ENCODE measurements around the gene MGARP.
A peak's percentile ranks its signal among the peaks of the same experiment; 100 is the strongest.
"Not testable (repeated sequence)": the region's sequence is repeated elsewhere in the genome, so short reads cannot be mapped to it uniquely, and the experiment has no call there.

The MGARP gene

GRCh38 chr4:139315221-139315675 lies 35.2 kb upstream of the MGARP start:
- no peak for TF ChIP-seq CTCF (IDR thresholded peaks at IDR 0.05; ENCODE audit: extremely low read depth, missing control alignments)
- DNase-seq (ENCODE audit: low spot score) = no peak

GRCh38 chr4:139314047-139314800 lies 34.2 kb upstream of the MGARP start:
- DNase-seq (ENCODE audit: low spot score) = no peak
- TF ChIP-seq CTCF (IDR thresholded peaks at IDR 0.05; ENCODE audit: extremely low read depth, missing control alignments) = no peak

- DNase-seq (ENCODE audit: low spot score) = not testable (repeated sequence)
Measured at GRCh38 chr4:139313414-139313813, 33.4 kb upstream of the MGARP start.

- TF ChIP-seq CTCF (IDR thresholded peaks at IDR 0.05; ENCODE audit: extremely low read depth, missing control alignments) = no peak
- no peak for DNase-seq (ENCODE audit: low spot score)
Measured at GRCh38 chr4:139312552-139313332, 32.7 kb upstream of the MGARP start.

- no peak for TF ChIP-seq CTCF (IDR thresholded peaks at IDR 0.05; ENCODE audit: extremely low read depth, missing control alignments)
Measured at GRCh38 chr4:139311909-139312308, 31.9 kb upstream of the MGARP start.

GRCh38 chr4:139304920-139305319 lies 24.9 kb upstream of the MGARP start:
- DNase-seq (ENCODE audit: low spot score) = no peak
- no peak for TF ChIP-seq CTCF (IDR thresholded peaks at IDR 0.05; ENCODE audit: extremely low read depth, missing control alignments)

More at GRCh38 chr4:139311909-139312308, 31.9 kb upstream of the MGARP start:
- DNase-seq (ENCODE audit: low spot score) = no peak

- peak; percentile 48 for DNase-seq (ENCODE audit: low spot score)
- TF ChIP-seq CTCF (IDR thresholded peaks at IDR 0.05; ENCODE audit: extremely low read depth, missing control alignments) = no peak
Measured at GRCh38 chr4:139301821-139302611, 22.0 kb upstream of the MGARP start, which contains the start of gene NDUFC1. Gene NDUFC1, minus strand, starts transcription at chr4:139302477. Its CDS starts 6,679 bp downstream, at chr4:139295798.

Data from GM20000 (cell line).